Natural killer cell (primary cell): ENCODE measurements around the gene HINFP. TPM values are rescaled to one million over a fixed set of nuclear protein-coding genes. Genes with fewer than 3 reads are reported as not detected.

Experiments
- ATAC-seq, 3 donors: fragments of 150-1000 bp in 2 of 3; fragments of 200-7000 bp in 1 of 3; cut with Tn5 transposase; 1 replicate in 1 of 3; 2 replicates in 2 of 3; pipeline ENCODE4 v1.10.0; 2021; ENCODE audit warnings: mild to moderate bottlenecking in 2 of 3, moderate library complexity in 2 of 3
- DNase-seq, 2 donors: peaks; one replicate each; pipeline versions ENCODE4 v3.0.0 to v3.0.0-alpha.2; 2013 to 2021; ENCODE audit warnings: mixed read lengths in 1 of 2
- H3K27ac ChIP-seq: one replicate; pipeline ENCODE4 v1.5.1; 2013; ENCODE audit warnings: mild to moderate bottlenecking, low read length
- H3K27me3 ChIP-seq: one replicate; pipeline ENCODE4 v1.6.1; 2013; ENCODE audit warnings: low read length; ENCODE audit not compliant: control insufficient read depth, insufficient read depth
- H3K36me3 ChIP-seq: one replicate; pipeline ENCODE4 v1.6.1; 2013; ENCODE audit warnings: low read length; ENCODE audit not compliant: control insufficient read depth, insufficient read depth
- H3K4me1 ChIP-seq: one replicate; pipeline ENCODE4 v1.6.1; 2013; ENCODE audit warnings: low read length; ENCODE audit not compliant: control insufficient read depth, insufficient read depth
- H3K4me3 ChIP-seq: one replicate; pipeline ENCODE4 v1.5.1; 2013; ENCODE audit warnings: low read length
- H3K9me3 ChIP-seq: one replicate; pipeline ENCODE4 v1.6.1; 2013; ENCODE audit warnings: low read length; ENCODE audit not compliant: control insufficient read depth, insufficient read depth
- H3K27ac Mint-ChIP-seq, 2 donors: one replicate each; pipeline ENCODE4 v1.8.0; 2022; ENCODE audit warnings: mild to moderate bottlenecking in 2 of 2, mixed read lengths in 2 of 2, moderate library complexity in 1 of 2
- H3K27me3 Mint-ChIP-seq, 2 donors: one replicate each; pipeline ENCODE4 v1.8.0; 2022; ENCODE audit warnings: low read depth in 2 of 2, mixed read lengths in 2 of 2
- H3K36me3 Mint-ChIP-seq: one replicate; pipeline ENCODE4 v1.8.0; 2022; ENCODE audit warnings: mixed read lengths
- H3K4me1 Mint-ChIP-seq, 2 donors: one replicate each; pipeline ENCODE4 v1.8.0; 2022; ENCODE audit warnings: mixed read lengths in 2 of 2
- H3K4me3 Mint-ChIP-seq: one replicate; pipeline ENCODE4 v1.8.0; 2022; ENCODE audit warnings: mild to moderate bottlenecking, moderate library complexity, mixed read lengths
- H3K9me3 Mint-ChIP-seq, 2 donors: one replicate each; pipeline ENCODE4 v1.8.0; 2022; ENCODE audit warnings: mixed read lengths in 2 of 2
- WGBS: methylation state at CpG from one replicate; pipeline ENCODE4 v1.1.7; 2013; ENCODE audit warnings: missing lambda C conversion rate; ENCODE audit not compliant: insufficient coverage; 5-methylcytosine and 5-hydroxymethylcytosine counted together
- intact Hi-C: fragments of 100-400 bp; cut with micrococcal nuclease; formaldehyde crosslinking; loops from one replicate; pipeline ENCODE4 v1.14.2; 2022
- total RNA-seq, 4 donors: library from RNA; stranded (reverse); fragments of 120-200 nt in 1 of 4; gene quantifications; one replicate each; pipeline versions ENCODE4 v1.2.3 to v1.2.4, GENCODE V29; 2013 to 2022
- TF ChIP-seq, protein P1 (sequence below): fragments of 200-600 bp; IDR thresholded peaks from one replicate; pipeline ENCODE4 v1.8.0; 2022; ENCODE audit warnings: antibody characterized with exemption

Gene HINFP
- total RNA-seq, 3 donors from 2014 or later (not counting 1 experiment from before 2014, with no cell fraction given): 30.2 to 38.2 (median 31.5) TPM

DNA sequence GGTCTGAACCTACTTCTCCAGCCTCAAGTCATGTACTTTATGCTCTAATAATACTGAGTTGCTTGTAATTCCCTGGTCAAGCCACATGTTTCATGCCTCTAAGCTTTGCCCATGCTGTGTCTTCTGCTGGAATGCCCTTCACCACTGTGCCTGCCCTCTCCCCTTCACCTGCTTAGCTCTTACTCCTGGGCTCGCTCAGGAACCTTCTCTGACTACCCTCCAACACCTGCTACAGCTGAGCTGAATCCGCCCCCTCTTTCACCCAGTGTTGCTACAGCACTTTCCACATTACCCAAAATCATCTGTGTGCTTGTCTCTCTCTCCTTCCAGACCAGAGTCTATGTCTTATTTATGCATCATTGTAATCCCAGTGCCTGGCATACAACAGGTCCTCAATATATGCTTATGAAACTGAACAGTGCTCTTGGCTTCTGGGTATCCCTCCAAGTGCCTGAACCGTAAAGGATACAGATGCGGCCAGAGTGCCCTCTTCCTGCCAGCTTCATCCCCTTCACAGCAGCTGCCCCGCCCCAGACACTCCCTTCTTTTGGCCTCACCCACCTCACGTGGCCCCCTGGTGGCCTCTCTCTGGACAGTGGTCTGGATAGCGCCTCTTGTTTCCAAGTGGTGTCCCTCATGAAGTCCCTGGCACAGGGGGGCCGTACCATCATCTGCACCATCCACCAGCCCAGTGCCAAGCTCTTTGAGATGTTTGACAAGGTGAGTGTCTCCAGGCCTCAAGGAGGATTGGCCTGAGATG is 34.5 kb downstream of the HINFP start:
- no peaks in the 10 kb centered on the region for H3K9me3 Mint-ChIP-seq
- H3K4me3 ChIP-seq: no peak overlapping the region
- no peaks in the 10 kb centered on the region for H3K36me3 ChIP-seq
- H3K27me3 Mint-ChIP-seq: peaks cover 33 to 42% of the 10 kb centered on the region in 2 donors
- no peaks in the 10 kb centered on the region for H3K4me1 ChIP-seq
- H3K4me3 Mint-ChIP-seq: no peak overlapping the region
- no peaks in the 10 kb centered on the region for H3K9me3 ChIP-seq
- no peaks in the 10 kb centered on the region for H3K36me3 Mint-ChIP-seq
- DNase-seq (no peak), ATAC-seq (no peak)
- no peaks in the 10 kb centered on the region for H3K27me3 ChIP-seq
- intact Hi-C loops: no loop called here
- H3K27ac Mint-ChIP-seq: no peak overlapping the region
- no peak overlapping the region for H3K27ac ChIP-seq
- 45% methylated on average over 7 of the region's 8 CpGs for WGBS
- peaks cover 0 to 7% of the 10 kb centered on the region in 2 donors for H3K4me1 Mint-ChIP-seq
- TF ChIP-seq, protein P1, sequence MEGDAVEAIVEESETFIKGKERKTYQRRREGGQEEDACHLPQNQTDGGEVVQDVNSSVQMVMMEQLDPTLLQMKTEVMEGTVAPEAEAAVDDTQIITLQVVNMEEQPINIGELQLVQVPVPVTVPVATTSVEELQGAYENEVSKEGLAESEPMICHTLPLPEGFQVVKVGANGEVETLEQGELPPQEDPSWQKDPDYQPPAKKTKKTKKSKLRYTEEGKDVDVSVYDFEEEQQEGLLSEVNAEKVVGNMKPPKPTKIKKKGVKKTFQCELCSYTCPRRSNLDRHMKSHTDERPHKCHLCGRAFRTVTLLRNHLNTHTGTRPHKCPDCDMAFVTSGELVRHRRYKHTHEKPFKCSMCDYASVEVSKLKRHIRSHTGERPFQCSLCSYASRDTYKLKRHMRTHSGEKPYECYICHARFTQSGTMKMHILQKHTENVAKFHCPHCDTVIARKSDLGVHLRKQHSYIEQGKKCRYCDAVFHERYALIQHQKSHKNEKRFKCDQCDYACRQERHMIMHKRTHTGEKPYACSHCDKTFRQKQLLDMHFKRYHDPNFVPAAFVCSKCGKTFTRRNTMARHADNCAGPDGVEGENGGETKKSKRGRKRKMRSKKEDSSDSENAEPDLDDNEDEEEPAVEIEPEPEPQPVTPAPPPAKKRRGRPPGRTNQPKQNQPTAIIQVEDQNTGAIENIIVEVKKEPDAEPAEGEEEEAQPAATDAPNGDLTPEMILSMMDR: no peak

DNA sequence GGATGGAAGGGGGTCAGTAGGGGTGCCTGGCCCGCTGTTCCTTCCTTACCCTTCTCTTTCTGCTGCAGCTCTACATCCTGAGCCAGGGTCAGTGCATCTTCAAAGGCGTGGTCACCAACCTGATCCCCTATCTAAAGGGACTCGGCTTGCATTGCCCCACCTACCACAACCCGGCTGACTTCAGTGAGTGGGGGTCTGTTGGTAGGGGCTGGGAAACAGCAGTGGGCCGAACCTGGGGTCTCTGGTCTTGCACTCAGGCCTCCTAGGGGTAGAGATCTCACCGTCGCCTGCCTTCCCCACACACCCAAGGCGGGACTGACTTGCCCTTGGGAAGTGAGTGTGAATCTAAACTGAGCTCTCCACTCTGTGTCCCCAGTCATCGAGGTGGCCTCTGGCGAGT is 35.1 kb downstream of the HINFP start:
- TF ChIP-seq, protein P1: no peak
- H3K4me3 Mint-ChIP-seq: no peak overlapping the region
- WGBS: 94% methylated on average over 5 of the region's 10 CpGs
- no peaks in the 10 kb centered on the region for H3K9me3 ChIP-seq
- intact Hi-C loops: no loop called here
- no peak overlapping the region for H3K4me3 ChIP-seq
- H3K9me3 Mint-ChIP-seq: no peaks in the 10 kb centered on the region
- peaks cover 29 to 36% of the 10 kb centered on the region in 2 donors for H3K27me3 Mint-ChIP-seq
- DNase-seq (no peak), ATAC-seq (no peak)
- no peak overlapping the region for H3K27ac ChIP-seq
- H3K27ac Mint-ChIP-seq: no peak overlapping the region
- H3K4me1 Mint-ChIP-seq: peaks cover 0 to 7% of the 10 kb centered on the region in 2 donors
- no peaks in the 10 kb centered on the region for H3K36me3 ChIP-seq
- no peaks in the 10 kb centered on the region for H3K27me3 ChIP-seq
- H3K36me3 Mint-ChIP-seq: no peaks in the 10 kb centered on the region
- H3K4me1 ChIP-seq: no peaks in the 10 kb centered on the region

DNA sequence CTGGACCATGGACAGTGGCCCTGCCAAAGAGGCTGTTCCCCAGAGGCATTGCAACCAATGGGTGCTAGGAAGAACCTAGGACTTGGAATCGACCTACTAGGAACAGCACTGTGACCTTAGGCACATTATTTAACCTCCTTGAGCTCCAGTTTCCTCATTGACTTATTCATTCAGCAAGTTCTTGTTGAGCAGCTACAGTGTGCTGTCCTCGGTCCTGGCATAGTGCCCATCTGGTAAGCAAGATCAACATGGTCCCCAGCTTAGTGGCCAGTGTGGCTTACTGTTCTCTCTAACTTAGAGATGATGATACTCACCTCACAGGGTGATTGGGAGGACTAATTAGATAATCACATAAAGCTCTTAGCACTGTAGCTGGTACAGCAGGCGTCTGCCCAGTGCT is 35.7 kb downstream of the HINFP start:
- Mint-ChIP-seq H3K27me3 (peaks cover 29 to 30% of the 10 kb centered on the region in 2 donors), H3K4me1 (peaks cover 0 to 7% of the 10 kb centered on the region in 2 donors), H3K36me3 (no peaks in the 10 kb centered on the region), H3K4me3 (no peak overlapping the region), H3K27ac (no peak overlapping the region), H3K9me3 (no peaks in the 10 kb centered on the region)
- TF ChIP-seq, protein P1: no peak
- Histone ChIP-seq H3K4me3 (no peak overlapping the region), H3K4me1 (no peaks in the 10 kb centered on the region), H3K27ac (no peak overlapping the region), H3K36me3 (no peaks in the 10 kb centered on the region), H3K9me3 (no peaks in the 10 kb centered on the region), H3K27me3 (no peaks in the 10 kb centered on the region)
- intact Hi-C loops: no loop called here
- ATAC-seq (no peak), DNase-seq (no peak)
- 68% methylated on average over 2 of the region's 3 CpGs for WGBS

DNA sequence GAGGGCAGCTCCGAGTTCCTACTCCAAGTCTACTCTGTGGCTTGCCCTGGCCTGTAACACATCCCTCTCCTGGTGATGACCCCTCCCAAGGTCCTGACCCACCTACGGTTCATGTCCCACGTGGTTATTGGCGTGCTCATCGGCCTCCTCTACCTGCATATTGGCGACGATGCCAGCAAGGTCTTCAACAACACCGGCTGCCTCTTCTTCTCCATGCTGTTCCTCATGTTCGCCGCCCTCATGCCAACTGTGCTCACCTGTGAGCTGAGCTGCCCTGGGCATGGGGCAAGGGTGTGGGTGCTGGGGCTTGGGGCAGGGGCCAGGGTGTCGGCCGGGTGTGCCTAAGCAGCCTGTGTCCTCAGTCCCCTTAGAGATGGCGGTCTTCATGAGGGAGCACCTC is 37.1 kb downstream of the HINFP start:
- Mint-ChIP-seq H3K27ac (no peak overlapping the region), H3K4me3 (no peak overlapping the region), H3K36me3 (no peaks in the 10 kb centered on the region), H3K27me3 (peaks cover 19 to 21% of the 10 kb centered on the region in 2 donors), H3K9me3 (no peaks in the 10 kb centered on the region), H3K4me1 (peaks cover 0 to 7% of the 10 kb centered on the region in 2 donors)
- Histone ChIP-seq H3K4me3 (no peak overlapping the region), H3K27me3 (no peaks in the 10 kb centered on the region), H3K36me3 (no peaks in the 10 kb centered on the region), H3K9me3 (no peaks in the 10 kb centered on the region), H3K4me1 (no peaks in the 10 kb centered on the region), H3K27ac (no peak overlapping the region)
- DNase-seq (no peak), ATAC-seq (no peak)
- intact Hi-C loops: no loop called here
- 91% methylated on average over 13 of the region's 13 CpGs for WGBS
- TF ChIP-seq, protein P1: no peak
